Measurements from ENCODE around the gene SCARB1.

DNA sequence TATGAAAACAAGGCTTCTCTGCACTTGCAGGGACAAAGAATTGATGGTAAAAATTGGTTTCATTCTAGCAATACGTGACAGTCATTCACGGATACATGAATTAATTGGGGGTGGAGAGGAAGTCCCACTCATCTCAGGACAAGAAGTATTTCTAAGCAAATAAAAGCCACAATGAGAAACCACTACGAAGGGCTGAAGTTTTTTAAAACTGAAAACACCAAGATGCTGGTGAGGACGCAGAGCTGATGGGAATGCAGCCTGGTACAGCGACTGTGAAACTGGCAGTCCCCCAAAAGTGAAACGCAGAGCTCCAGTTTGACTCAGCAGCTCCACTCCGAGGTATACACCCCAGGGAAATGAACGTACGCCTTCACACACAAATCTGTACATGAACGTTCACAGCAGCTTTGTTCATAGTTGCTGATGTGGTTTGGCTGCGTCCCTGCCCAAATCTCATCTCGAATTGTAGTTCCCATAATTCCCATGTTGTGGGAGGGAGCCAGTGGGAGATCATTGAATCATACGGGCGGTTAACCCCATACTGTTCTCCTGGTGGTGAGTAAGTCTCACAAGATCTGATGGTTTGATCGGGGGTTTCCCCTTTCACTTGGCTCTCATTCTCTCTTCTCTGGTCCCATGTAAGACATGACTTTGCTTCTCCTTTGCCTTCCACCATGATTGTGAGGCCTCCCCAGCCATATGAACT is 89.0 kb downstream of the SCARB1 start:
- TF ChIP-seq EP300 (IDR thresholded peaks at IDR 0.05; ENCODE audit: borderline replicate concordance), result no peak
- TF ChIP-seq RAD21 (IDR thresholded peaks at IDR 0.05; ENCODE audit: low read depth), result no peak
- TF ChIP-seq, protein P1, sequence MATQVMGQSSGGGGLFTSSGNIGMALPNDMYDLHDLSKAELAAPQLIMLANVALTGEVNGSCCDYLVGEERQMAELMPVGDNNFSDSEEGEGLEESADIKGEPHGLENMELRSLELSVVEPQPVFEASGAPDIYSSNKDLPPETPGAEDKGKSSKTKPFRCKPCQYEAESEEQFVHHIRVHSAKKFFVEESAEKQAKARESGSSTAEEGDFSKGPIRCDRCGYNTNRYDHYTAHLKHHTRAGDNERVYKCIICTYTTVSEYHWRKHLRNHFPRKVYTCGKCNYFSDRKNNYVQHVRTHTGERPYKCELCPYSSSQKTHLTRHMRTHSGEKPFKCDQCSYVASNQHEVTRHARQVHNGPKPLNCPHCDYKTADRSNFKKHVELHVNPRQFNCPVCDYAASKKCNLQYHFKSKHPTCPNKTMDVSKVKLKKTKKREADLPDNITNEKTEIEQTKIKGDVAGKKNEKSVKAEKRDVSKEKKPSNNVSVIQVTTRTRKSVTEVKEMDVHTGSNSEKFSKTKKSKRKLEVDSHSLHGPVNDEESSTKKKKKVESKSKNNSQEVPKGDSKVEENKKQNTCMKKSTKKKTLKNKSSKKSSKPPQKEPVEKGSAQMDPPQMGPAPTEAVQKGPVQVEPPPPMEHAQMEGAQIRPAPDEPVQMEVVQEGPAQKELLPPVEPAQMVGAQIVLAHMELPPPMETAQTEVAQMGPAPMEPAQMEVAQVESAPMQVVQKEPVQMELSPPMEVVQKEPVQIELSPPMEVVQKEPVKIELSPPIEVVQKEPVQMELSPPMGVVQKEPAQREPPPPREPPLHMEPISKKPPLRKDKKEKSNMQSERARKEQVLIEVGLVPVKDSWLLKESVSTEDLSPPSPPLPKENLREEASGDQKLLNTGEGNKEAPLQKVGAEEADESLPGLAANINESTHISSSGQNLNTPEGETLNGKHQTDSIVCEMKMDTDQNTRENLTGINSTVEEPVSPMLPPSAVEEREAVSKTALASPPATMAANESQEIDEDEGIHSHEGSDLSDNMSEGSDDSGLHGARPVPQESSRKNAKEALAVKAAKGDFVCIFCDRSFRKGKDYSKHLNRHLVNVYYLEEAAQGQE (IDR thresholded peaks at IDR 0.05; ENCODE audit: low read depth), result no peak
- TF ChIP-seq EGR1 (IDR thresholded peaks at IDR 0.05), result no peak
- no peak for TF ChIP-seq CREB1 (IDR thresholded peaks at IDR 0.05; ENCODE audit: low read depth)
- TF ChIP-seq MAX (IDR thresholded peaks at IDR 0.05), result no peak
- TF ChIP-seq TEAD4 (IDR thresholded peaks at IDR 0.05), result no peak
- no peak for TF ChIP-seq TAF1 (IDR thresholded peaks at IDR 0.05; ENCODE audit: low read depth)
- TF ChIP-seq ZBTB7A (IDR thresholded peaks at IDR 0.05; ENCODE audit: low read depth), result no peak
- TF ChIP-seq CEBPB (IDR thresholded peaks at IDR 0.05), result no peak

Data from Ishikawa (cell line).